Measurements from ENCODE around the gene NFASC.

DNA sequence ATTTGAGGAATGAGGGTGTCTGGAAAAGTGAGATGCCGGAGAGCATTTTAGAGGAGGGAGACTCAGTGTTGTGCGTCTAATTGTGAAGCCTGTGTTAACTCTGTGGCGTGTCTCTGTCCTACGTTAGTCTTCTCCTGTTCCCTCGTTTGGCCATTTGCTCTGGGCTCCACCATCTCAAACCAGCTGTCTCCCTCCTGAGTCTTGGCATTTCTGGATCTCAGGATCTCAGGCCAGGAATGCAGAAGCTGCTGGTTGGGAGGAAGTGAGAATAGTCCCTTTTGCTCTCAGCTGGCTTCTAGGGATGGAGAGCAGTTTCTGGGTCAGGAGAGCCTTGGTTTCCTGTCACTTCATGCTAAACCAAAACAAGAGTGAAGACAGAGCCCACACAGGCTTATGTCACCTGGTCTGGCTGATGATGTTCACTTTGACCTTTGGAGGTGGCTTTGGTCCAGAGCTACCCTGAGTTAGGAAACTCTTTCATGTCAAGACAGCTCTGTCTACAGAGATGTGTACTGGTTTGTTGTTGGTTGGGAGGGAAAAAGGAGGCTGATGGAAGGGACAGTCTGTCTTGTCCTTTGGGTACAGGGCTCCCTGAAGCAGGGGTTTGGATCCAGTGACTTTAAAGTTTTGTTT lies 859 bp downstream of the NFASC start:
- no peak for TF ChIP-seq EZH2 (IDR thresholded peaks at IDR 0.05; ENCODE audit: insufficient read depth, poor library complexity, severe bottlenecking)
- TF ChIP-seq EZH2phosphoT487 (IDR thresholded peaks at IDR 0.05; ENCODE audit: insufficient read depth, low read depth), result no peak

Data from GM23248 (cell line).